ENCODE measurements around the gene DNM3. TPM values are rescaled to one million over a fixed set of nuclear protein-coding genes. Genes with fewer than 3 reads are reported as not detected.

Gene DNM3
- total and polyA plus RNA-seq, 9 of the 15 experiments (the other 6 are each of a cell fraction or from before 2014, with no cell fraction given): 0.08 to 0.36 (median 0.22) TPM; not detected in 1

- peak; percentile 78 for TF ChIP-seq ATF4 (CRISPR knock-in tag; IDR thresholded peaks at IDR 0.05)
- TF ChIP-seq HES1 (IDR thresholded peaks at IDR 0.05; ENCODE audit: low read depth): no peak
- no peak for TF ChIP-seq TAF9B (IDR thresholded peaks at IDR 0.05; ENCODE audit: partially characterized antibody)
- TF ChIP-seq GATA2 (CRISPR knock-in tag; IDR thresholded peaks at IDR 0.05): 0 out of 2 replicates have a peak, but pooled peaks have one; percentile 47
- 0 out of 2 replicates have a peak, but pooled peaks have one; percentile 15 for TF ChIP-seq EP400 (IDR thresholded peaks at IDR 0.05)
- no peak for TF ChIP-seq NONO (IDR thresholded peaks at IDR 0.05; ENCODE audit: low read depth in 2 of 2, low read length in 1 of 2)
- peak; percentile 41; the same call in 1 of the 2 replicates for TF ChIP-seq STAT5A (IDR thresholded peaks at IDR 0.05; ENCODE audit: borderline replicate concordance, low read length)
- TF ChIP-seq RHOXF2B (CRISPR knock-in tag; conservative IDR thresholded peaks at IDR 0.05): no peak
- no peak for TF ChIP-seq FOXP1 (CRISPR knock-in tag; IDR thresholded peaks at IDR 0.05)
- no peak for TF ChIP-seq HDAC1 (IDR thresholded peaks at IDR 0.05)
- TF ChIP-seq ZNF212 (CRISPR knock-in tag; IDR thresholded peaks at IDR 0.05): no peak
- no peak for TF ChIP-seq ZNF586 (CRISPR knock-in tag; conservative IDR thresholded peaks at IDR 0.05)
- peak; percentile 72; the same call in 1 of the 2 replicates for TF ChIP-seq KLF16 (IDR thresholded peaks at IDR 0.05)
- peak; percentile 56; the same call in 1 of the 2 replicates for TF ChIP-seq ATF3 (IDR thresholded peaks at IDR 0.05)
- no peak for TF ChIP-seq ATF3 (CRISPR knock-in tag; conservative IDR thresholded peaks at IDR 0.05)
- TF ChIP-seq GABPB2 (CRISPR knock-in tag; conservative IDR thresholded peaks at IDR 0.05): no peak
- no peak for TF ChIP-seq ZBTB49 (CRISPR knock-in tag; IDR thresholded peaks at IDR 0.05; ENCODE audit: borderline replicate concordance)
- peak; percentile 61 for TF ChIP-seq ARID1B (IDR thresholded peaks at IDR 0.05)
- no peak for TF ChIP-seq ETV1 (tag; conservative IDR thresholded peaks at IDR 0.05; ENCODE audit: low read depth)
- no peak for TF ChIP-seq CREM (IDR thresholded peaks at IDR 0.05; ENCODE audit: low read depth)
- TF ChIP-seq TAL1 (IDR thresholded peaks at IDR 0.05): peak; percentile 45; the same call in 1 of the 2 replicates
- no peak for TF ChIP-seq SPI1 (IDR thresholded peaks at IDR 0.05; ENCODE audit: borderline replicate concordance, low read depth, low read length)
- TF ChIP-seq BRD9 (IDR thresholded peaks at IDR 0.05; ENCODE audit: low read depth, partially characterized antibody): no peak
Measured at GRCh38 chr1:172401892-172402291, 560.6 kb downstream of the DNM3 start (continued).
